ENCODE data around the gene VPS9D1. TPM values are rescaled to one million over a fixed set of nuclear protein-coding genes. Genes with fewer than 3 reads are reported as not detected.

Gene VPS9D1
- total and polyA plus RNA-seq, 2 of the 4 experiments (the other 2 are of a cell fraction) = 1.8 to 20.3 TPM

DNA sequence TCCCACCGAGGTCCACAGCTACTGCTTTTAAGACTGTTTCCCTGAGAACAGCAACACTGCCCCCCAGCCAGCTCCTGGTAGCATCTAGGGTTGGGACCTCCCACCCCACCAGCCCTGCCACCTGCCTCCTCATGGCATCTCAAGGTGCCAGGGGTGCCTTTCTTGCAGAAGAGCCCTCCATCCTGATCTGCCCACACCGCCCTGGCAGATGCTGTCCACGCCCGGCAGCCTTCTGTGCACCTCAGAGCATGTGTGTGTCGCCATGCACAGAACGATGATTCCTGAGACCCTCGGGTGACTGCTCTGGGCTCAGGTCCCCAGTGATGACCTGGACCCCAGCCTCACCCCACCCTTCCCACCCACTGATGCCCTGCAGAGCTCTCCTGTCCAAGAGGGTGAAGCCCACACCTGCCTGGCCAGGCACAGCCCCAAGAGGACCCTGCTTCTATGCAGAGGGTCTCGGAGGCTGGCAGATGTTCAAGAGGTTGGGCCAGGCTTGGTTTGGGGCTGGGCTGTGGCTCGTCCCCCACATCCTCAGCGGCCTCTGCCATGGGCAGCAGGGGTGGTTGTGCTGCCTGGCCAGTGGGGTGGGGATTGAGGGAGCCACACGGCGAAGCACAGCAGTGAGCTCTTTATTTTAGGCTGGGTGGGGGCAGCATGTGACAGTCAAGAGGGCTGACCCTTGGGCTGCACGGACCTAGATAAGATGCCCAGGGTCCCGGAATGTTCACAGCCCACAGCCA lies 14.0 kb downstream of the VPS9D1 start:
- Histone ChIP-seq H3K18ac (ENCODE audit: low read depth, low read length) (no peak overlapping the region), H2AK5ac (ENCODE audit: low read depth, low read length) (no peak overlapping the region), H2BK20ac (ENCODE audit: low read depth, low read length) (no peak overlapping the region), H3K36me3 (ENCODE audit: control insufficient read depth, insufficient read depth, low read length) (peaks cover 15% of the 10 kb centered on the region; the same call in 1 of the 2 replicates), H3K27me3 (ENCODE audit: control insufficient read depth, insufficient read depth, low read length) (no peaks in the 10 kb centered on the region), H3K14ac (replicated peaks; ENCODE audit: low read depth, low read length) (no peak overlapping the region), H3K4me2 (ENCODE audit: low read depth, low read length) (no peak overlapping the region), H3K9me3 (ENCODE audit: control insufficient read depth, insufficient read depth, low read length) (no peaks in the 10 kb centered on the region), H3K79me1 (ENCODE audit: low read depth in 1 of 2, low read length in 2 of 2) (no peaks in the 10 kb centered on the region), H3K9ac (ENCODE audit: low read depth, low read length) (no peak overlapping the region), H2BK120ac (ENCODE audit: low read depth, low read length) (no peak overlapping the region), H3K56ac (ENCODE audit: extremely low read depth, insufficient read depth, low read length) (no peak overlapping the region), H3K4me3 (ENCODE audit: insufficient read depth, low read depth, low read length) (no peak overlapping the region), H3K23ac (ENCODE audit: low read depth, low read length) (no peak overlapping the region), H2BK15ac (ENCODE audit: low read depth, low read length) (no peak overlapping the region), H4K5ac (ENCODE audit: low read depth, low read length) (no peak overlapping the region), H2AFZ (replicated peaks; ENCODE audit: low read length, poor library complexity) (no peak overlapping the region), H4K8ac (ENCODE audit: low read depth in 2 of 2, low read length in 2 of 2) (no peak overlapping the region), H4K20me1 (ENCODE audit: insufficient read depth, low read length) (no peaks in the 10 kb centered on the region; the same call in 1 of the 2 replicates), H3K9me1 (ENCODE audit: insufficient read depth, low read length) (no peaks in the 10 kb centered on the region), H4K91ac (ENCODE audit: insufficient read depth, low read depth, low read length) (no peak overlapping the region), H3K4ac (ENCODE audit: low read depth, low read length) (no peak overlapping the region), H2AK9ac (replicated peaks; ENCODE audit: low read depth, low read length, poor library complexity) (no peak overlapping the region), H3K27ac (ENCODE audit: insufficient read depth, low read length) (no peak overlapping the region), H3K4me1 (ENCODE audit: control insufficient read depth, insufficient read depth, low read length) (peaks cover 4% of the 10 kb centered on the region), H2BK5ac (ENCODE audit: low read depth, low read length, poor library complexity, severe bottlenecking) (no peak overlapping the region)
- ATAC-seq (ENCODE audit: low read depth) (no peak), DNase-seq (no peak)
- POLR2A ChIA-PET (ENCODE audit: unreplicated experiment) = no interaction called here
- dilution Hi-C loops (cut with HindIII; ENCODE audit: low sequenced_read_pairs, unreplicated experiment) = no loop called here
- TF ChIP-seq RAD21 (IDR thresholded peaks at IDR 0.05; ENCODE audit: low read length) (no peak), MAZ (IDR thresholded peaks at IDR 0.05; ENCODE audit: borderline replicate concordance, low read depth, low read length) (no peak), MAFK (IDR thresholded peaks at IDR 0.05; ENCODE audit: low read depth, low read length) (no peak), CEBPB (IDR thresholded peaks at IDR 0.05; ENCODE audit: low read depth, low read length) (no peak), POLR2A (IDR thresholded peaks at IDR 0.05; ENCODE audit: low read depth, low read length) (no peak), BHLHE40 (IDR thresholded peaks at IDR 0.05; ENCODE audit: low read depth, low read length) (no peak), RFX5 (IDR thresholded peaks at IDR 0.05; ENCODE audit: low read depth, low read length) (no peak), CHD1 (IDR thresholded peaks at IDR 0.05; ENCODE audit: low read depth, low read length) (no peak), RCOR1 (IDR thresholded peaks at IDR 0.05; ENCODE audit: insufficient replicate concordance, low read length) (no peak), FOS (IDR thresholded peaks at IDR 0.05; ENCODE audit: low read depth, low read length) (no peak), MXI1 (IDR thresholded peaks at IDR 0.05; ENCODE audit: borderline replicate concordance, low read depth, low read length) (no peak), ELK1 (IDR thresholded peaks at IDR 0.05; ENCODE audit: borderline replicate concordance, low read depth, low read length) (no peak), SMC3 (IDR thresholded peaks at IDR 0.05; ENCODE audit: low read depth, low read length) (no peak), NFE2L2 (IDR thresholded peaks at IDR 0.05; ENCODE audit: low read depth, low read length) (no peak)
- TF ChIP-seq, protein P1, sequence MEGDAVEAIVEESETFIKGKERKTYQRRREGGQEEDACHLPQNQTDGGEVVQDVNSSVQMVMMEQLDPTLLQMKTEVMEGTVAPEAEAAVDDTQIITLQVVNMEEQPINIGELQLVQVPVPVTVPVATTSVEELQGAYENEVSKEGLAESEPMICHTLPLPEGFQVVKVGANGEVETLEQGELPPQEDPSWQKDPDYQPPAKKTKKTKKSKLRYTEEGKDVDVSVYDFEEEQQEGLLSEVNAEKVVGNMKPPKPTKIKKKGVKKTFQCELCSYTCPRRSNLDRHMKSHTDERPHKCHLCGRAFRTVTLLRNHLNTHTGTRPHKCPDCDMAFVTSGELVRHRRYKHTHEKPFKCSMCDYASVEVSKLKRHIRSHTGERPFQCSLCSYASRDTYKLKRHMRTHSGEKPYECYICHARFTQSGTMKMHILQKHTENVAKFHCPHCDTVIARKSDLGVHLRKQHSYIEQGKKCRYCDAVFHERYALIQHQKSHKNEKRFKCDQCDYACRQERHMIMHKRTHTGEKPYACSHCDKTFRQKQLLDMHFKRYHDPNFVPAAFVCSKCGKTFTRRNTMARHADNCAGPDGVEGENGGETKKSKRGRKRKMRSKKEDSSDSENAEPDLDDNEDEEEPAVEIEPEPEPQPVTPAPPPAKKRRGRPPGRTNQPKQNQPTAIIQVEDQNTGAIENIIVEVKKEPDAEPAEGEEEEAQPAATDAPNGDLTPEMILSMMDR (conservative IDR thresholded peaks at IDR 0.05; ENCODE audit: low read depth, low read length) = no peak
- in situ Hi-C loops (cut with MboI; ENCODE audit: low sequenced_read_pairs) = no loop called here
- CTCF ChIA-PET = interaction anchor here (0.5 to 1.3 kb wide), 6 partner anchors 8 to 159 kb away, joined by 3 to 4 read pairs (median 3); no protein-coding TSS in a partner anchor
- intact Hi-C loops (cut with micrococcal nuclease) = loop anchor here (1.0 kb wide), 1 partner anchor 87 kb away; no protein-coding TSS in a partner anchor
- BruUV-seq (replicated peaks) = no TSS peak
- 83% methylated on average over 9 of the region's 14 CpGs; no CpG with 5 or more reads in 1 of the 2 experiments for WGBS, 2 experiments (ENCODE audit: extremely low coverage in 2 of 2, insufficient read length in 1 of 2)

Measured in IMR-90 (cell line).